Loucy (cell line): Measurements from ENCODE around the gene NUDT16.

Experiments
- H2AFZ ChIP-seq: fragments of 200-600 bp; sonication (generic); 2 replicates; pipeline ENCODE4 v1.6.0; 2016; ENCODE audit warnings: antibody characterized with exemption, mild to moderate bottlenecking, low read length, moderate library complexity
- H3F3A ChIP-seq: fragments of 200-600 bp; 2 replicates; pipeline ENCODE4 v1.6.0; 2016; ENCODE audit warnings: antibody characterized with exemption, low read depth, mild to moderate bottlenecking
- H3K27me3 ChIP-seq: fragments of 200-600 bp; sonication (generic); 2 replicates; pipeline ENCODE4 v1.6.1; 2014; ENCODE audit warnings: low read length, mild to moderate bottlenecking; ENCODE audit not compliant: insufficient read depth, poor library complexity, severe bottlenecking
- H3K36me3 ChIP-seq: fragments of 200-600 bp; sonication (generic); 2 replicates; pipeline ENCODE4 v1.6.1; 2016; ENCODE audit warnings: low read length; ENCODE audit not compliant: insufficient read depth
- H3K4me1 ChIP-seq: fragments of 200-600 bp; sonication (generic); 2 replicates; pipeline ENCODE4 v1.5.1; 2014; ENCODE audit warnings: low read length, mild to moderate bottlenecking; ENCODE audit not compliant: insufficient read depth, poor library complexity, severe bottlenecking
- H3K4me2 ChIP-seq: fragments of 200-600 bp; sonication (generic); 2 replicates; pipeline ENCODE4 v1.6.0; 2014; ENCODE audit warnings: antibody characterized with exemption, low read length, low read depth, mild to moderate bottlenecking; ENCODE audit not compliant: poor library complexity, severe bottlenecking
- H3K4me3 ChIP-seq: fragments of 200-600 bp; sonication (generic); 2 replicates; pipeline ENCODE4 v1.5.1; 2014; ENCODE audit warnings: low read length, mild to moderate bottlenecking, mixed read lengths; ENCODE audit not compliant: poor library complexity, severe bottlenecking
- H3K79me2 ChIP-seq: fragments of 200-600 bp; sonication (generic); 2 replicates; pipeline ENCODE4 v1.6.1; 2014; ENCODE audit warnings: low read length; ENCODE audit not compliant: insufficient read depth
- H3K9ac ChIP-seq: fragments of 200-600 bp; sonication (generic); 2 replicates; pipeline ENCODE4 v1.6.0; 2014; ENCODE audit warnings: mild to moderate bottlenecking, low read depth, low read length, moderate library complexity; ENCODE audit not compliant: poor library complexity, severe bottlenecking
- H3K9me2 ChIP-seq: fragments of 200-600 bp; sonication (generic); replicated peaks from 2 replicates; pipeline ENCODE4 v1.6.1; 2016; ENCODE audit warnings: low read depth, low read length, mixed read lengths
- H3K9me3 ChIP-seq: fragments of 200-600 bp; sonication (generic); 2 replicates; pipeline ENCODE4 v1.6.1; 2014; ENCODE audit warnings: mild to moderate bottlenecking, antibody characterized with exemption, low read length, low read depth; ENCODE audit not compliant: insufficient read depth
- H4K20me1 ChIP-seq: fragments of 200-600 bp; sonication (generic); 2 replicates; pipeline ENCODE4 v1.6.0; 2014; ENCODE audit warnings: antibody characterized with exemption, low read length, mild to moderate bottlenecking; ENCODE audit not compliant: insufficient read depth, poor library complexity, severe bottlenecking
- CTCF ChIP-seq: fragments of 200-600 bp; sonication (generic); conservative IDR thresholded peaks from 2 replicates; pipeline ENCODE4 v1.5.1; 2014; ENCODE audit warnings: mild to moderate bottlenecking, antibody characterized with exemption, low read length
- EZH2phosphoT487 ChIP-seq: fragments of 200-600 bp; IDR thresholded peaks from 2 replicates; pipeline ENCODE4 v1.6.1; 2018; ENCODE audit warnings: antibody characterized with exemption, mild to moderate bottlenecking, moderate library complexity, borderline replicate concordance

The NUDT16 gene

GRCh38 chr3:131401978-131402377 lies 20.4 kb downstream of the NUDT16 start:
- Histone ChIP-seq H3K4me3 (no peak overlapping the region), H3K79me2 (no peaks in the 10 kb centered on the region), H3K36me3 (no peaks in the 10 kb centered on the region), H2AFZ (no peak overlapping the region), H3K9ac (no peak overlapping the region), H3K9me3 (no peaks in the 10 kb centered on the region), H3K4me2 (no peak overlapping the region), H3K27me3 (no peaks in the 10 kb centered on the region), H4K20me1 (no peaks in the 10 kb centered on the region), H3K9me2 (no peaks in the 10 kb centered on the region), H3F3A (no peaks in the 10 kb centered on the region), H3K4me1 (no peaks in the 10 kb centered on the region)
- TF ChIP-seq EZH2phosphoT487, result no peak

- no peaks in the 10 kb centered on the region for H3K9me2 ChIP-seq
- H3K4me1 ChIP-seq, result no peaks in the 10 kb centered on the region
- H4K20me1 ChIP-seq, result no peaks in the 10 kb centered on the region
- H3F3A ChIP-seq, result no peaks in the 10 kb centered on the region
- no peaks in the 10 kb centered on the region for H3K9me3 ChIP-seq
- no peak overlapping the region for H3K9ac ChIP-seq
- TF ChIP-seq CTCF (no peak), EZH2phosphoT487 (no peak)
- H3K4me3 ChIP-seq, result no peak overlapping the region
- H3K36me3 ChIP-seq, result no peaks in the 10 kb centered on the region
- no peaks in the 10 kb centered on the region for H3K27me3 ChIP-seq
- no peak overlapping the region for H2AFZ ChIP-seq
- H3K4me2 ChIP-seq, result no peak overlapping the region
- no peaks in the 10 kb centered on the region for H3K79me2 ChIP-seq
These were observed 20.9 kb downstream of the NUDT16 start for GRCh38 chr3:131402391-131403039.

- H3K79me2 ChIP-seq, result no peaks in the 10 kb centered on the region
- H3K4me3 ChIP-seq, result no peak overlapping the region
- H3K9me2 ChIP-seq, result no peaks in the 10 kb centered on the region
- no peaks in the 10 kb centered on the region for H4K20me1 ChIP-seq
- H3F3A ChIP-seq, result no peaks in the 10 kb centered on the region
- no peaks in the 10 kb centered on the region for H3K4me1 ChIP-seq
- no peak overlapping the region for H3K9ac ChIP-seq
- no peak overlapping the region for H3K4me2 ChIP-seq
- no peak for TF ChIP-seq CTCF
- TF ChIP-seq EZH2phosphoT487, result no peak
- no peaks in the 10 kb centered on the region for H3K36me3 ChIP-seq
- no peak overlapping the region for H2AFZ ChIP-seq
- no peaks in the 10 kb centered on the region for H3K9me3 ChIP-seq
- no peaks in the 10 kb centered on the region for H3K27me3 ChIP-seq
These were observed 21.8 kb downstream of the NUDT16 start for GRCh38 chr3:131403216-131403895.
